PFSK-1 (cell line): ENCODE measurements around the gene RNF144B.

ENCODE experiments used
- FOXP2 ChIP-seq: optimal IDR thresholded peaks from 2 replicates; pipeline ENCODE3; 2011; ENCODE audit warnings: borderline replicate concordance, control low read depth, inconsistent platforms; ENCODE audit not compliant: insufficient read depth; ENCODE audit errors: extremely low read length, extremely low read depth
- POLR2AphosphoS5 ChIP-seq: IDR thresholded peaks from 2 replicates; pipeline ENCODE4 v1.6.1; 2012; ENCODE audit warnings: low read depth, mild to moderate bottlenecking, control low read depth, low read length, moderate library complexity
- REST ChIP-seq, 2 experiments: IDR thresholded peaks; 2 replicates each; pipeline versions ENCODE4 v1.6.1 to v1.8.0; 2011 to 2012; ENCODE audit warnings: low read depth in 2 of 2, low read length in 2 of 2, control low read depth in 1 of 2, inconsistent platforms in 1 of 2, mild to moderate bottlenecking in 1 of 2, moderate library complexity in 1 of 2; ENCODE audit not compliant: insufficient read depth in 1 of 2
- SIN3A ChIP-seq: IDR thresholded peaks from 2 replicates; pipeline ENCODE4 v1.6.1; 2012; ENCODE audit warnings: mild to moderate bottlenecking, low read length, moderate library complexity, borderline replicate concordance; ENCODE audit not compliant: insufficient read depth
- TAF1 ChIP-seq: IDR thresholded peaks from 2 replicates; pipeline ENCODE4 v1.6.1; 2012; ENCODE audit warnings: low read length, control low read depth, borderline replicate concordance; ENCODE audit not compliant: insufficient read depth

GRCh38 chr6:18389479-18389878, 2.3 kb downstream of the RNF144B start:
- TF ChIP-seq POLR2AphosphoS5 (no peak), SIN3A (no peak), REST (IDR thresholded peaks at IDR 0.05; ENCODE audit: insufficient read depth in 1 of 2, low read depth in 2 of 2, low read length in 2 of 2) (no peak), TAF1 (no peak), FOXP2 (no peak)
